22Rv1 (cell line): Measurements from ENCODE around the gene MYO7B.

Source experiments
- ZFX ChIP-seq: fragments of 450-650 bp; IDR thresholded peaks from 2 replicates; pipeline ENCODE4 v1.6.1; 2017; ENCODE audit warnings: antibody characterized with exemption, borderline replicate concordance
- TF ChIP-seq, protein P1 (sequence below): fragments of 450-650 bp; IDR thresholded peaks from 2 replicates; pipeline ENCODE4 v1.5.1; 2017; ENCODE audit warnings: mild to moderate bottlenecking

DNA sequence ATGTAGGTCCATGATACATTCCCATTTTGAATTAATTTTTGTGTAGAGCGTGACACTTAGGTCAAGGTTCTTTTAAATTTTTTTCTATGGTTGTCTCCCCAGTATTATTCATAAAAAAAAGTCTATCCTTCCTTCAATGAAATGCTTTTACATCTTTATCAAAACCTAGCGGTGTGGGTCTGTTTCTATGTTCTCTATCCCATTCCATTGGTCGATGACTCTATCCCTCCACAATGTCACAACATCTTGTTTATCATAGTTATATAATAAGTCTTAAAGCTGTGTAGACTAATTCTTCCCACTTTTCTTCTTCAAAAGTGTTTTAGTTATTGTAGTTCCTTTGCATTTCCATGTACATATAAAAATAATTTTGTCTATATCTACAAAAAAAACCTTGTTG is 63.2 kb downstream of the MYO7B start:
- TF ChIP-seq, protein P1, sequence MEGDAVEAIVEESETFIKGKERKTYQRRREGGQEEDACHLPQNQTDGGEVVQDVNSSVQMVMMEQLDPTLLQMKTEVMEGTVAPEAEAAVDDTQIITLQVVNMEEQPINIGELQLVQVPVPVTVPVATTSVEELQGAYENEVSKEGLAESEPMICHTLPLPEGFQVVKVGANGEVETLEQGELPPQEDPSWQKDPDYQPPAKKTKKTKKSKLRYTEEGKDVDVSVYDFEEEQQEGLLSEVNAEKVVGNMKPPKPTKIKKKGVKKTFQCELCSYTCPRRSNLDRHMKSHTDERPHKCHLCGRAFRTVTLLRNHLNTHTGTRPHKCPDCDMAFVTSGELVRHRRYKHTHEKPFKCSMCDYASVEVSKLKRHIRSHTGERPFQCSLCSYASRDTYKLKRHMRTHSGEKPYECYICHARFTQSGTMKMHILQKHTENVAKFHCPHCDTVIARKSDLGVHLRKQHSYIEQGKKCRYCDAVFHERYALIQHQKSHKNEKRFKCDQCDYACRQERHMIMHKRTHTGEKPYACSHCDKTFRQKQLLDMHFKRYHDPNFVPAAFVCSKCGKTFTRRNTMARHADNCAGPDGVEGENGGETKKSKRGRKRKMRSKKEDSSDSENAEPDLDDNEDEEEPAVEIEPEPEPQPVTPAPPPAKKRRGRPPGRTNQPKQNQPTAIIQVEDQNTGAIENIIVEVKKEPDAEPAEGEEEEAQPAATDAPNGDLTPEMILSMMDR = no peak
- TF ChIP-seq ZFX = no peak
